Activated T-cell treated with anti-CD3 and anti-CD28 coated beads, Interleukin-2, amount 50 U/mL, for 24 hours (primary cell): ENCODE data around the gene DSCAML1.

Source experiments
- DNase-seq: peaks from one replicate; pipeline ENCODE4 v3.0.0-alpha.2; 2020
- H3K27ac Mint-ChIP-seq: 2 replicates; pipeline ENCODE4 v1.8.0; 2020; ENCODE audit warnings: mild to moderate bottlenecking, mixed read lengths
- H3K27me3 Mint-ChIP-seq: 2 replicates; pipeline ENCODE4 v1.8.0; 2020; ENCODE audit warnings: mixed read lengths
- H3K36me3 Mint-ChIP-seq: 2 replicates; pipeline ENCODE4 v1.8.0; 2020; ENCODE audit warnings: low read depth, mixed read lengths
- H3K4me1 Mint-ChIP-seq: 2 replicates; pipeline ENCODE4 v1.8.0; 2020; ENCODE audit warnings: low read depth, mixed read lengths
- H3K4me3 Mint-ChIP-seq: 2 replicates; pipeline ENCODE4 v1.8.0; 2020; ENCODE audit warnings: mild to moderate bottlenecking, moderate library complexity, mixed read lengths
- H3K9me3 Mint-ChIP-seq: 2 replicates; pipeline ENCODE4 v1.8.0; 2020; ENCODE audit warnings: mixed read lengths

Gene DSCAML1

GRCh38 chr11:117794772-117795629, 2.0 kb downstream of the DSCAML1 start:
- no peak overlapping the region for H3K27ac Mint-ChIP-seq
- H3K27me3 Mint-ChIP-seq = peaks cover 68% of the 10 kb centered on the region
- DNase-seq = no peak
- H3K9me3 Mint-ChIP-seq = no peaks in the 10 kb centered on the region
- no peak overlapping the region for H3K4me3 Mint-ChIP-seq
- no peaks in the 10 kb centered on the region for H3K36me3 Mint-ChIP-seq
- peaks cover 16% of the 10 kb centered on the region for H3K4me1 Mint-ChIP-seq

DNA sequence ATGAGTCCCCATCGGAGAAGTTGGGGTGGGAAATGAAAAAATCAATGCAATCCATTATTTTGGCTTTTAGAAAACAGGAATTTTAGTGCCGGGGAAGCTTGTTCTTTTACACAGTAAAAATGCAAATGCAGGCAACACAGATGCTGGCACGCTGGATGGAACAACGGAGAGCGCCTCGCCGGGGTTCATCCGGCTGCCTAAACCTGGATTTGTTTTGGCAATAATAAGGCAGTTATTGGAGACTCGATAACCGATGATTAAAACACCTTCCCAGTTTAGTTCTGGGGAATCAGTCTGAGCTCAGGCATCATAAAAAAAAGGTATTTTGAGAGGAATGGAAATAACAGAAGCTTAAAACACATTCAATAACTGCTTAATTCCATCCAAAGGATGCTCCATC, 2.9 kb downstream of the DSCAML1 start:
- Mint-ChIP-seq H3K36me3 (no peaks in the 10 kb centered on the region), H3K4me3 (no peak overlapping the region), H3K9me3 (no peaks in the 10 kb centered on the region), H3K27ac (no peak overlapping the region), H3K27me3 (peaks cover 65% of the 10 kb centered on the region), H3K4me1 (peaks cover 16% of the 10 kb centered on the region)
- DNase-seq = no peak

GRCh38 chr11:117793583-117793982, 3.4 kb downstream of the DSCAML1 start:
- Mint-ChIP-seq H3K27ac (no peak overlapping the region), H3K4me3 (no peak overlapping the region), H3K27me3 (peaks cover 61% of the 10 kb centered on the region), H3K4me1 (peaks cover 16% of the 10 kb centered on the region), H3K36me3 (no peaks in the 10 kb centered on the region), H3K9me3 (no peaks in the 10 kb centered on the region)
- DNase-seq = no peak

DNA sequence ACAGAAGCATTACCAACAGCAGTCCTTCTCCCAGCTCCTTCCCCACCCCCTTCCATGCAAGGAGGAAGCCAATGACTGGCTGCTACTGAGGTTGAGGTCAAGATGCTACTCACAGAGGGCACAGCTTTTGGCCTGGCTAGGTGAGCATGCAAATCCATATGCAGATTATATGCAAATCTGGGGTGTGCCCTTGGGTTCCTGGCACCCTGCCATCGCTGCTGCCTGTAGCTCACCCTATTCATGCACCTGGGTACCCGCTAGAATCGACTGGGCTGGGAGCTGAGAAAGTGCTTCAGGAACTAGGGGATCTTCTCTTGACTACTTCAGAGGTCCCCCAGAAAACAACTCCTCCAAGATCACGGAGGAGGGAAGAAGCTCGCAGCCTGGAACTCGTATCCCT, 4.0 kb downstream of the DSCAML1 start:
- H3K27ac Mint-ChIP-seq = no peak overlapping the region
- H3K27me3 Mint-ChIP-seq = peaks cover 57% of the 10 kb centered on the region

DNA sequence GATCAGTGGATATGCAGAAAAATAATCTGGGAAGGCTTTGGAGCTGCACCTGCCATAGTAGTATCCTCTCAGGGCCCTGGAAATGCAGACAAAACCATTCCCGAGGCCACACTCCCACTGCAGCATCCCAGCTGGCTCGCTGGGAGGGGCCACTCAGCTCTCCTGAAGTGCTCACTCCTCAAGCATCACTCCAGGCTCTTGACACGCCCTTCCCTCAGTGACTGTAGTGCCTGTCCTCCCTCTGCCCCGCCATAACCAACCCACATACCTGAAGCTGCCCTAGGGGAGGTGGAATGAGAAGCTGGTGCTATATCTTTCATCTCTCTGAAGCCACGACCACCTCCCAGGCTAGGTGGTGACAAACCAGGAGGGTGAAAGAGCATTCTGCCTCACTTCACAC, 4.8 kb downstream of the DSCAML1 start:
- no peaks in the 10 kb centered on the region for H3K9me3 Mint-ChIP-seq
- no peak overlapping the region for H3K27ac Mint-ChIP-seq
- H3K27me3 Mint-ChIP-seq = peaks cover 49% of the 10 kb centered on the region
- DNase-seq = no peak
- H3K4me1 Mint-ChIP-seq = peaks cover 13% of the 10 kb centered on the region
- H3K4me3 Mint-ChIP-seq = no peak overlapping the region
- H3K36me3 Mint-ChIP-seq = no peaks in the 10 kb centered on the region

More for the DNA sequence above, 4.0 kb downstream of the DSCAML1 start:
- Mint-ChIP-seq H3K4me3 (no peak overlapping the region), H3K36me3 (no peaks in the 10 kb centered on the region), H3K9me3 (no peaks in the 10 kb centered on the region), H3K4me1 (peaks cover 16% of the 10 kb centered on the region)
- no peak for DNase-seq

DNA sequence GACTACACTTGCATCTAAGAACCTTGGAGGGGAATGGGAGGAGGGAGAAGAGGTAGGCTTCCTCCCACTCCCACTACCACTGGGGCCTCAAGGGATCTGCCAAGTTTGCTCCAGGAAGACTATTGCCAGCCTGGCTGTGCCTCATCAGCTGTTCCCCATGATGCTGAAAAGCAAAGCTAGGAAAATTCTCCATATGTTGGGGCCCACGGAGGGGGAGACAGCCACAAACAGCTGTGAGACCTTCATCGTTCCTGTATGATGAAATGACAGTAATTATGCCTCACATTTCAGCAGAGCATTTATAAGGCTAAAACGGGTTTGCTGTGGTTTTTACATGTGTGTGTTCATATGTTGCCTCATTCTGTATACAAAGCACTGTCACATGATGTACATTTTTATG, 6.7 kb downstream of the DSCAML1 start:
- H3K27me3 Mint-ChIP-seq = peaks cover 46% of the 10 kb centered on the region
- H3K4me1 Mint-ChIP-seq = peaks cover 3% of the 10 kb centered on the region
- no peaks in the 10 kb centered on the region for H3K9me3 Mint-ChIP-seq
- H3K36me3 Mint-ChIP-seq = no peaks in the 10 kb centered on the region
- DNase-seq = no peak
- no peak overlapping the region for H3K27ac Mint-ChIP-seq
- H3K4me3 Mint-ChIP-seq = no peak overlapping the region

GRCh38 chr11:117789241-117789640, 7.8 kb downstream of the DSCAML1 start:
- H3K27me3 Mint-ChIP-seq = peaks cover 36% of the 10 kb centered on the region
- no peak for DNase-seq
- H3K36me3 Mint-ChIP-seq = no peaks in the 10 kb centered on the region
- H3K27ac Mint-ChIP-seq = no peak overlapping the region
- no peak overlapping the region for H3K4me3 Mint-ChIP-seq
- H3K4me1 Mint-ChIP-seq = no peaks in the 10 kb centered on the region
- H3K9me3 Mint-ChIP-seq = no peaks in the 10 kb centered on the region

GRCh38 chr11:117786135-117786870, 10.7 kb downstream of the DSCAML1 start:
- Mint-ChIP-seq H3K27me3 (peaks cover 16% of the 10 kb centered on the region), H3K4me1 (no peaks in the 10 kb centered on the region), H3K9me3 (no peaks in the 10 kb centered on the region), H3K36me3 (no peaks in the 10 kb centered on the region), H3K4me3 (no peak overlapping the region), H3K27ac (no peak overlapping the region)
- DNase-seq = no peak

DNA sequence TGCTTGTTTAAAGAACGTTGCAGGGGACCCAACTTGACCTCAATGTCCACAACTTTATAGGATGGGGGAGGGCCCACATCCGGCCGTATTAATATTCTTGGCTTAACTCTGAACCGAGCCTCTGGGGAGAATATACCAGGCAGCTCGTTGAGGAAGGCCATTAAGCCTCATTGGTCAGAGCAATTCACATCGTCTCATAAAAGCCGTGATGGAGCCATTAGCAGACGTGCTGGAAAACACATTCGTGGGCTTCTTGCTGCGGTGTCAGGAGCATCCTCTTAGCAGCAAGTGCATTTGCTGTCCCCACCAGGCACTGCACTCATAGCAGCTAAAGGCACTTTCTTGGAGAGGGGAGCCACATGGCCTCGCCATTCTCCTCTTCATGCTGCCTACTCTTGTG, 14.9 kb downstream of the DSCAML1 start:
- Mint-ChIP-seq H3K27ac (no peak overlapping the region), H3K9me3 (no peaks in the 10 kb centered on the region), H3K4me3 (no peak overlapping the region), H3K4me1 (no peaks in the 10 kb centered on the region), H3K27me3 (peaks cover 14% of the 10 kb centered on the region), H3K36me3 (no peaks in the 10 kb centered on the region)
- no peak for DNase-seq

DNA sequence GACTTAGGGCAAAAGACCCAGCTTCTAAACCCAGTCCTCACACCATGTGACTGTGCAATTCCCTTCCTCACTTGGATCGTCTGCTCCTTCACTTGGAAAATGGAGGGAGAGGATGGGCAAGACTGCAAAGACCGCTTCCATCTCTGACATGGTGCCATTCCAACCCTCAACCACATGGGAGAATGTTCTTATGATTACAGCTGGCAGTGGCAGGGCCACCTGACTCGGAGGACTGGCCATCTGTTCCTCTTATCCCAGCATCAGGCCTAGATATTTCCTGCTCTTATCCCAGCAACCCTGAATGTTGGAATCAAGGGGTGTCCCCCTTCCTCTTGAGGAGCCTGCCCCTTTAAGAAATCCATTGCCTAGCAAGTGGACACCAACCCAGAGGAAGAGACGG, 15.4 kb downstream of the DSCAML1 start:
- no peak for DNase-seq
- Mint-ChIP-seq H3K4me3 (no peak overlapping the region), H3K27ac (no peak overlapping the region), H3K4me1 (no peaks in the 10 kb centered on the region), H3K9me3 (no peaks in the 10 kb centered on the region), H3K27me3 (peaks cover 14% of the 10 kb centered on the region), H3K36me3 (no peaks in the 10 kb centered on the region)

GRCh38 chr11:117780456-117780855, 16.6 kb downstream of the DSCAML1 start:
- no peak overlapping the region for H3K4me3 Mint-ChIP-seq
- H3K27ac Mint-ChIP-seq = no peak overlapping the region
- H3K27me3 Mint-ChIP-seq = peaks cover 4% of the 10 kb centered on the region
- DNase-seq = no peak
- H3K9me3 Mint-ChIP-seq = no peaks in the 10 kb centered on the region
- no peaks in the 10 kb centered on the region for H3K36me3 Mint-ChIP-seq
- no peaks in the 10 kb centered on the region for H3K4me1 Mint-ChIP-seq

DNA sequence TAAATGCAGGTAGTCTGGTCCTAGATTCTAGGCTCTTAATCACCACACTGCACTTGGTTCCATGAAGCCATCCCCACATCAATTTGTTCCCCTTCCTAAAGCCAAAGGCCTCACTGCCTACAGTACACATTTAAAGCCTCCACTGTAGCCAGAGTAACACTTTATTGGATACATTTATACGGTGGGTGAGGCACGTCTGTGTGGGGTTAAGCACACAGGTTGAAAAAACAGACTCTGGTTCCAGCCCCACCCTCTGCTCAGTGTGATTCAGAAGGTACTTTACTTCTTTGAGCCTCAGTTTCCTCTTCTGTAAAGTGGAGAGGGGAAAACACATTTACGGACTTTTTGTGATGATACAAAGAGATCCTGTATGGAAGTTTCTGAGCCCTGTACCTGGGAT, 22.5 kb downstream of the DSCAML1 start:
- Mint-ChIP-seq H3K4me1 (no peaks in the 10 kb centered on the region), H3K27ac (no peak overlapping the region), H3K27me3 (peaks cover 2% of the 10 kb centered on the region), H3K9me3 (no peaks in the 10 kb centered on the region), H3K36me3 (no peaks in the 10 kb centered on the region), H3K4me3 (no peak overlapping the region)
- no peak for DNase-seq

- DNase-seq = no peak
- Mint-ChIP-seq H3K4me3 (no peak overlapping the region), H3K27me3 (no peaks in the 10 kb centered on the region), H3K4me1 (no peaks in the 10 kb centered on the region), H3K36me3 (no peaks in the 10 kb centered on the region), H3K9me3 (no peaks in the 10 kb centered on the region), H3K27ac (no peak overlapping the region)
Measured at GRCh38 chr11:117772360-117772759, 24.7 kb downstream of the DSCAML1 start.

- Mint-ChIP-seq H3K9me3 (no peaks in the 10 kb centered on the region), H3K27ac (no peak overlapping the region), H3K36me3 (no peaks in the 10 kb centered on the region), H3K4me1 (no peaks in the 10 kb centered on the region), H3K27me3 (no peaks in the 10 kb centered on the region), H3K4me3 (no peak overlapping the region)
- no peak for DNase-seq
Measured at GRCh38 chr11:117771841-117772240, 25.2 kb downstream of the DSCAML1 start.

- DNase-seq = no peak
- no peaks in the 10 kb centered on the region for H3K27me3 Mint-ChIP-seq
- no peaks in the 10 kb centered on the region for H3K9me3 Mint-ChIP-seq
- no peaks in the 10 kb centered on the region for H3K4me1 Mint-ChIP-seq
- H3K4me3 Mint-ChIP-seq = no peak overlapping the region
- no peaks in the 10 kb centered on the region for H3K36me3 Mint-ChIP-seq
- no peak overlapping the region for H3K27ac Mint-ChIP-seq
Measured at GRCh38 chr11:117771197-117771596, 25.8 kb downstream of the DSCAML1 start.
